C4-2B (cell line): ENCODE data around the gene RGS9.

Experiments used
- CTCF ChIP-seq: fragments of 450-650 bp; conservative IDR thresholded peaks from 2 replicates; pipeline ENCODE4 v1.5.1; 2017; ENCODE audit warnings: mild to moderate bottlenecking
- ZFX ChIP-seq: fragments of 450-650 bp; IDR thresholded peaks from 2 replicates; pipeline ENCODE4 v1.6.1; 2017

GRCh38 chr17:65117384-65118035 lies 19.7 kb upstream of the RGS9 start:
- no peak for TF ChIP-seq CTCF
- no peak for TF ChIP-seq ZFX
